ENCODE results near the gene BMP8B.
"Not testable (repeated sequence)": the region's sequence is repeated elsewhere in the genome, so short reads cannot be mapped to it uniquely, and the experiment has no call there.

BMP8B gene

GRCh38 chr1:39812913-39813312, 24.2 kb upstream of the BMP8B start:
- DNase-seq: no peak

GRCh38 chr1:39808784-39809517, 20.3 kb upstream of the BMP8B start:
- no peak for DNase-seq

- DNase-seq: no peak
Measured at GRCh38 chr1:39805385-39805784, 16.7 kb upstream of the BMP8B start.

- no peak for DNase-seq
Measured at GRCh38 chr1:39802496-39803260, 14.0 kb upstream of the BMP8B start.

- no peak for DNase-seq
Measured at GRCh38 chr1:39800471-39800835, 11.8 kb upstream of the BMP8B start.

GRCh38 chr1:39799770-39800470, 11.3 kb upstream of the BMP8B start:
- DNase-seq: peak; percentile 39 to 68 (median 46)

- peak; percentile 65 to 84 (median 78) for DNase-seq
Measured at GRCh38 chr1:39798859-39799769, 10.4 kb upstream of the BMP8B start.

GRCh38 chr1:39795651-39796050, 7.0 kb upstream of the BMP8B start:
- DNase-seq: no peak

GRCh38 chr1:39791838-39792237, 3.2 kb upstream of the BMP8B start:
- DNase-seq: no peak

- no peak for DNase-seq
Measured at GRCh38 chr1:39789571-39790110, 976 bp upstream of the BMP8B start.

- DNase-seq: no peak
Measured at GRCh38 chr1:39788426-39788757, 273 bp downstream of the BMP8B start.

GRCh38 chr1:39787964-39788363, 701 bp downstream of the BMP8B start:
- not testable (repeated sequence) for DNase-seq

GRCh38 chr1:39787468-39787867, 1.2 kb downstream of the BMP8B start:
- no peak for DNase-seq

GRCh38 chr1:39787108-39787375, 1.6 kb downstream of the BMP8B start:
- not testable (repeated sequence) for DNase-seq

- not testable (repeated sequence) for DNase-seq
Measured at GRCh38 chr1:39786303-39787107, 2.2 kb downstream of the BMP8B start.

- not testable (repeated sequence) for DNase-seq
Measured at GRCh38 chr1:39782685-39783084, 6.0 kb downstream of the BMP8B start.

GRCh38 chr1:39782103-39782502, 6.6 kb downstream of the BMP8B start:
- DNase-seq: no peak

- no peak for DNase-seq
Measured at GRCh38 chr1:39781349-39781715, 7.3 kb downstream of the BMP8B start.

- DNase-seq: no peak
Measured at GRCh38 chr1:39779821-39780220, 8.8 kb downstream of the BMP8B start.

GRCh38 chr1:39779137-39779536, 9.5 kb downstream of the BMP8B start:
- DNase-seq: no peak

- DNase-seq: not testable (repeated sequence)
Measured at GRCh38 chr1:39778463-39779099, 10.1 kb downstream of the BMP8B start.

All from activated CD4-positive, CD25-positive, alpha-beta regulatory T cell (primary cell).